Measurements from ENCODE around the gene SNRNP200. TPM values are rescaled to one million over a fixed set of nuclear protein-coding genes. Genes with fewer than 3 reads are reported as not detected.

SNRNP200 gene
- total and polyA plus RNA-seq, 9 donors, result 71.1 to 149 (median 124) TPM

DNA sequence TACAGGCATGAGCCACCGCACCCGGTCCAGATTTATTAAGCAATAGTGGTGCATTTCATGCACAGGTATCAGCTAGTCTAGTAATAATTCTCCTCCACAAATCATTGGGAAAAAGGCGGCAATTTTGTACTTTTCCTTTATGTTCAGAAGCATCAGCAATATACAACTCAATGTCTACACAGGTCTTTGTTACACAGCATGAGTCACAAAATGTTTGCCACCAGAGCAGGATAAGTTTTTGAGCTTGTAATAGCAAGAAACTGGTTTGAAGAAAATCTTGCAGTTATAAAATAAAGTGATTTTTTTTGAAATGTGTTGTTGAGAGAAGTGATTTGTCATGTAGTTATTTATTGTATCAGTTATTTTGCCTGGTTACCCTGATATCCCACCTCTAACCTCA, 15.0 kb upstream of the SNRNP200 start:
- intact Hi-C loops (cut with DNase I), result no loop called here
- no peak overlapping the region for H3K4me3 ChIP-seq
- H3K27me3 ChIP-seq, result no peaks in the 10 kb centered on the region
- no peaks in the 10 kb centered on the region for H3K36me3 ChIP-seq
- H3K9me3 ChIP-seq, result no peaks in the 10 kb centered on the region
- no peaks in the 10 kb centered on the region for H3K4me1 ChIP-seq (ENCODE audit: insufficient read depth)
- DNase-seq, result no peak
- 77 to 82% (median 82%) methylated on average over 3 of the region's 3 CpGs for WGBS, 3 donors
- H3K27ac ChIP-seq, result no peak overlapping the region
- TF ChIP-seq EP300 (IDR thresholded peaks at IDR 0.05) (no peak), POLR2A (IDR thresholded peaks at IDR 0.05) (no peak), CTCF (IDR thresholded peaks at IDR 0.05) (no peak)

DNA sequence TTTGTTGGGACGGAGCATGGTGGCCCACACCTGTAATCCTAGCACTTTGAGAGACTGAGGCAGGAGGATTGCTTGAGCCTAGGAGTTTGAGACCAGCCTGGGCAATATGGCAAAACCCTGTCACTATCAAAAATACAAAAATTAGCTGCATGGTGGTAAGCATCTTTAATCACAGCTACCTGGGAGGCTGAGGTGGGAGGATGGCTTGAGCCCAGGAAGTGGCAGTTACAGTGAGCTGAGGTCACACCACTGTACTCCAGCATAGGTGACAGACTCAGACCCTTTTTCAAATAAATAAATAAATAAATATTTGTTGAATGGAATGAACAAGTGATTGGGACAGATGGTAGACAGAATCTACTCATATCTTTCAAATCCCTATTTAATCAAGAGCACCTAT, 14.1 kb upstream of the SNRNP200 start:
- 82 to 96% (median 95%) methylated on average over 1 of the region's 1 CpG for WGBS, 3 donors
- H3K27ac ChIP-seq, result no peak overlapping the region
- no peaks in the 10 kb centered on the region for H3K27me3 ChIP-seq
- intact Hi-C loops (cut with DNase I), result no loop called here
- H3K4me3 ChIP-seq, result no peak overlapping the region
- no peak for DNase-seq
- no peaks in the 10 kb centered on the region for H3K36me3 ChIP-seq
- no peak for TF ChIP-seq CTCF (IDR thresholded peaks at IDR 0.05)
- no peak for TF ChIP-seq POLR2A (IDR thresholded peaks at IDR 0.05)
- no peak for TF ChIP-seq EP300 (IDR thresholded peaks at IDR 0.05)
- H3K4me1 ChIP-seq (ENCODE audit: insufficient read depth), result no peaks in the 10 kb centered on the region
- no peaks in the 10 kb centered on the region for H3K9me3 ChIP-seq

- H3K36me3 ChIP-seq, result no peaks in the 10 kb centered on the region
- DNase-seq, result no peak
- intact Hi-C loops (cut with DNase I), result no loop called here
- H3K27me3 ChIP-seq, result no peaks in the 10 kb centered on the region
- no peaks in the 10 kb centered on the region for H3K4me1 ChIP-seq (ENCODE audit: insufficient read depth)
- no peaks in the 10 kb centered on the region for H3K9me3 ChIP-seq
- no peak overlapping the region for H3K4me3 ChIP-seq
- no peak for TF ChIP-seq EP300 (IDR thresholded peaks at IDR 0.05)
- no peak for TF ChIP-seq CTCF (IDR thresholded peaks at IDR 0.05)
- no peak for TF ChIP-seq POLR2A (IDR thresholded peaks at IDR 0.05)
- H3K27ac ChIP-seq, result no peak overlapping the region
- 94 to 96% (median 95%) methylated on average over 4 of the region's 4 CpGs for WGBS, 3 donors
These were observed 13.4 kb upstream of the SNRNP200 start for GRCh38 chr2:96318723-96319122.

DNA sequence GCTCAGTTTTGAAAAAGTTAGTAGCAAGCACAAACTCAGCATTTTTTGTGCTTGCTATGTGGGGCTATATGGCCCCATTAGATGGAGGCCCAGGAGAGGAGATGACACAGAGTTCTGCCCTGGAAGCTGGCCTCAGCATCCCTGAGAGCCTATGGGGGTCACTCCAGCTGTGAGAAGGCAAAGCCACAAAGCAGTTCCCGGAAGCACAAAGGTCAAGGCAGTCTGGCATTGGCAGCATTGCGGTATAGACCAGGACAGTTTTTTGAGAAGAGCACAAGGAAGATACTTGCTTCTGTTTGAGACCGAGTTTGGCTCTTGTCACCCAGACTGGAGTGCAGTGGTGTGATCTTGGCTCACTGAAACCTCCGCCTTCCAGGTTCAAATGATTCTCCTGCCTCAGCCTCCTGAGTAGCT, 12.2 kb upstream of the SNRNP200 start:
- Histone ChIP-seq H3K4me1 (ENCODE audit: insufficient read depth) (no peaks in the 10 kb centered on the region), H3K27me3 (no peaks in the 10 kb centered on the region), H3K36me3 (no peaks in the 10 kb centered on the region), H3K9me3 (no peaks in the 10 kb centered on the region), H3K27ac (no peak overlapping the region), H3K4me3 (no peak overlapping the region)
- TF ChIP-seq POLR2A (IDR thresholded peaks at IDR 0.05) (no peak), EP300 (IDR thresholded peaks at IDR 0.05) (no peak), CTCF (IDR thresholded peaks at IDR 0.05) (no peak)
- no peak for DNase-seq
- intact Hi-C loops (cut with DNase I), result no loop called here
- 88 to 97% (median 91%) methylated on average over 4 of the region's 4 CpGs for WGBS, 3 donors

DNA sequence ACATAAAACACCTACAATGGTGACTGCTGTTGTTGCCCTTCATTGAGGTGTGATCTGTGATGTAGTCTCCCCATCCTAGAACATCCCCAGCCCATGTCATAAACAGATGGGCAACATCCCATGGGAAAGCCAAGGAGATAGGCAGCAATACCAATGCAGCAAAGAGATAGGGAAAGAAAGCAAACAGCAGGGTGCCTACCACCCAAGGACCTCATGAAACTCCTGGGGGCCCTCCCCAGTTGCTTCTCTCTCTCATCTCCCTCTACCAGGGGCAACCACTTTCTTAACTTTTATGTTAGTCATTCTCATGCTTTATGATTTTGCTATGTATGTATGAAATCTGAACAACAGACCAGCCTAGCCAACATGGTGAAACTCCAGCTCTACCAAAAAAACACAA, 11.7 kb upstream of the SNRNP200 start:
- Histone ChIP-seq H3K4me1 (ENCODE audit: insufficient read depth) (no peaks in the 10 kb centered on the region), H3K4me3 (no peak overlapping the region), H3K36me3 (no peaks in the 10 kb centered on the region), H3K9me3 (no peaks in the 10 kb centered on the region), H3K27me3 (no peaks in the 10 kb centered on the region), H3K27ac (no peak overlapping the region)
- intact Hi-C loops (cut with DNase I), result no loop called here
- no peak for DNase-seq
- TF ChIP-seq EP300 (IDR thresholded peaks at IDR 0.05), result no peak
- no peak for TF ChIP-seq CTCF (IDR thresholded peaks at IDR 0.05)
- TF ChIP-seq POLR2A (IDR thresholded peaks at IDR 0.05), result no peak
